ENCODE data around the gene RMDN2.
"Not testable (repeated sequence)": the region's sequence is repeated elsewhere in the genome, so short reads cannot be mapped to it uniquely, and the experiment has no call there.

The RMDN2 gene

DNA sequence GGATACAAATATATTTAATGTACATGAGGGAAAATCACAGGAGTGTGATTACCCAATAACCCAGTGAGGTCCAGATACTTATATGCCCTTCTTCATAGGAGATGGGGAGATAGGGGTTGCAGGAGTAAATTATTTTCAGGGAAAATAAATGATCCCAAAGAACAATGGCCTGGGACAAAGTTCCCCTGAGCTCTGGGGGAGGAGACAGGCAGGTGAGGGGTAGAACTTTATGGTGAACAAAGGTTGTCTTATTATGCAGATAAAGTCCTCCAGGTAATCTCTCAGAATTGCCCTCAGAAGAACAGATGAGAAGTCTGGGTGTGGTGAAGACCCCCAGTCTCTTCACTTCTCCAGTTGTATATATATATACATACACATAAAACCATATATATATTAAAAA lies 22.1 kb upstream of the RMDN2 start:
- DNase-seq = no peak

DNA sequence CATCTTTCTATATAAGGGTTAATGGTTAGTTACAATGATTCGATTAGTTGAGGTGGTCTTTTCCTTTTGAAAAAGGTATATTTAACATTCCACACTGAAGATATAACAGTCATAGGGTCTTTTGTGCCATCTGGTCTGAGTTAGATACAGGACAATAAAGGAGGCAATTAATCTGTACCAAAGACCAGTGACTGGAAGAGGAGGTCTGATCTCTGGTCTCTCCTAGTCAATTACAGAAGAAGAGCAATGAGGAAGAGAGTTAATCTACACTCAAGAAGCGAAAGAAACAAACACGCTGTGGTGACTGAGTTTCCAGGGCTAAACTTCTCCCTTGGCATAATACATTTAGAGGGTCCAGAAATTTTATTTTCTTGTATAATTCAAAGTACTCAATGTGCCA lies 20.7 kb upstream of the RMDN2 start:
- DNase-seq = no peak

DNA sequence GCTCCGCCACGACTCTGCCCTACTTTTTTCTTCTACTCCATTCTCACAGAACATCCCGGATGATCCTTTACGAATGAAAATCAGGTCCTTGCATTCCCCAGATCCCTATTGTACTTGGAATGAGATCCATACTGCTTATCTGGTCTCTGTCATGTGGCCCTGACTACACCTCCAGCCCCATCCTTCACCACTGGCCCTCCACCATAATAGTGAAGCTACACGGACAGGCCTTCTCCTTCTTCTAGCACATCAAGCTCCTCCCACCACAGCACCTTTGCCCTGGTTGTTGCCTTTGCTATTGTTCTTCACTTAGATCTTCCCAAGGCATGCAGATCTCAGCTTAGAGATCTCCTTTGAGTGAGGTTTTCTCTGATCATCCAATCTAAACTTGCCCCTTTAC lies 20.1 kb upstream of the RMDN2 start:
- no peak for DNase-seq

DNA sequence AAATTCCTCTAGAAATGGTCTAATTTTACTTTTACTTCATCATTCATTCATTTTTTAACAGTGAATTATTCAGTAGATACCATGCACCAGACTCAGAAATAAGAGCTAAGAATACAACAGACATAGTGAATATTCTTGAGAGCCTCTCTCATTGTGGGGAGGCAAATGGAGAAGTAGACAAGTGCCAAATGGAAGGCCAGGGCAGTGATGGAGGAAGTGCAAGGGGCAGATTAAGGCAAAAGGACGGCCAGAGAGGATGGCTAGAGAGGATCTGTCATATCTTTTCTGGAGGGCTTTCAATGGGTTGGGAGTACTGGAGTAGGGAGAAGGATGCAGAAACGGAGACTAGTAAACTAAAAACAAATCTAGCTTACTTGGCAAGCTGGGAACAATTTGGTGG lies 19.0 kb upstream of the RMDN2 start:
- no peak for DNase-seq

DNA sequence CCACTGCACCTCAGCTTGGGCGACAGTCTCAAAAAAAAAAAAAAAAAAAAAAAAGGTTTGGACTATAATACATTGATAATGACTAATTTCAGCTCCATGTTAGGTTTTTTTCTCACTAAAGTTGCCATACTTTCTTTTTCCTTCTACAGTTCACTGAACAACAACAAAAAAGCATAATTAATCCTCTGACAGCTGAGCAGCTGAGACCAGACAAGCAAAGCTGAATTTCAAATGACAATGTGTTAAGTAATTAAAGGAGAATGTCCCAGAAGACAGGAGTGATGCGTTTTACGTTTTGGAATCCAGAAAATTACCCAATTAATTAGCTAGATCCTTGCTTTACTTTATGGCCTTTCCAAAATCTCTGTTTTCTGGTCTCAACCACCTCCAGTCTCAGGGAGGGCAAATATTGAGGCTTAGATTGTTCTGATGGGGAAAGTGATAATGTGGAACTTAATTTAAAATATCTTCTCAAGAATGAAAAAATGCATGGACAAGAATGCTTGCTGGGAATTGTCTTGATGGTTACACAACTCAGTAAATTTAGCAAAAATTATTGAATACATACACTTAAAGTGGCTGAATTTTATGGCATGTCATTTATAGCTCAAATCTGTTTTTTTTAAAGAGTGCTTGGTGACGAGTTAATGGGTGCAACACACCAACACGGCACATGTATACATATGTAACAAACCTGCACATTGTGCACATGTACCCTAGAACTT lies 17.4 kb upstream of the RMDN2 start:
- DNase-seq = no peak

DNA sequence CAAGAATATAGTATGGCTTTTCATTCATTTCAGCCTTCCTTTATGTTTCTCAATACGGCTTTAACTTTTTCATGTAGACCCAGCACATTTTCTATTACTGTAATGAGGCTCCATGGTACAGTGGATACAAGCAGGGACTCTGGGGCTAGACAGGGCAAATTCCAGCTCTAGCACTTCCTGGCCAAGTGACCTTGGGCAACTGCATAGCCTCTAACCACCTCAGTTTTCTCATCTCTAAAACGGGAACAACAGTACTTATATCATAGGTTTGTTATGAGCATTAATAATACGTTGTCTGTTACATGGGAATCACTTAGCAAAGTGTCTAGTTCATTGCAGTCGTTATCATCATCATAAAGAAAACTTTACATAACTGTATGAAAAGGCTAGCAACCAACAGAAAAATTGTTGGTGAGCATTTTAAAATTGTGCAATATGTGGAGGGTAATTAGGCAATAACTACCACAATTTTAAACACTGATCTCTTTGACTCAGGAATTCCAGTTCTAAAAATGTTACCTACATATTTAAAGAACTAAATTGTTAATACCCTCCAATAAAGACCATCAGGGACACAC lies 13.7 kb upstream of the RMDN2 start:
- no peak for DNase-seq

DNA sequence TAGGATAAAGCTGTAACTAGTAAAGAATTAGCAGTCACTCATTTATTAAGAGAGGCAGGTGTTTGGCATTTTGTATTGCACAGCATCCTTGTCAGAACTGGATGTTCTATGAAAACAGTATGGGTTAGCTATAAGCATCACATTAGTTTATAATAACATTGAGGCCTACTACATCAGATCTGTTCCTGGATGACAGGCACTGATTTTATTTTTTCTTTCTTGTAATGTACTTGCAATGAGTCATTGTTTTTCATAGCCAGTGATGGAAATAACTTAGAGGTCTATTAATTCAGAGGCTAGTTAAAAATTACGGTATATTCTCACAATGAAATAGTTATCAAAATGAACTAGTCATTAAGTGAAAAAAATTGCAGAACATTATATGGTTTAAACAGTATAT lies 13.0 kb upstream of the RMDN2 start:
- no peak for DNase-seq

DNA sequence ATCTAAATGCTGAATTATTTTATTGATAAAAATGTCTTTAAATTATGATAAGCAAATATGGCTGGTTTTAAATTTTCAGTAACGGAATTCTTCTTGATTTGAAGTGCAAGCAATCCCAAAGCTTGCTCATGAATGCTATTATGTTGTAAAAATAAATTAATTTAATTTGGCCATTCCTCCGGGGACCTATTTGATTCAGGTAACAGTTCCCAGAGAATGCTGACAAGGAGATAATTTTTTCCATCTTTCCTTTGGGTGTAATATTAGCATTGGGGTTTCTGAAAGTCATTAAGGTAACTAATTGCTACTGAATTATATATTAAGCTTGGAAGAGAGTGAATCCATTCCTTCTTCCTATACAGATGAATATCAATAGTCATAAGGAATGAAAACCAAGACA lies 12.5 kb upstream of the RMDN2 start:
- DNase-seq = no peak

DNA sequence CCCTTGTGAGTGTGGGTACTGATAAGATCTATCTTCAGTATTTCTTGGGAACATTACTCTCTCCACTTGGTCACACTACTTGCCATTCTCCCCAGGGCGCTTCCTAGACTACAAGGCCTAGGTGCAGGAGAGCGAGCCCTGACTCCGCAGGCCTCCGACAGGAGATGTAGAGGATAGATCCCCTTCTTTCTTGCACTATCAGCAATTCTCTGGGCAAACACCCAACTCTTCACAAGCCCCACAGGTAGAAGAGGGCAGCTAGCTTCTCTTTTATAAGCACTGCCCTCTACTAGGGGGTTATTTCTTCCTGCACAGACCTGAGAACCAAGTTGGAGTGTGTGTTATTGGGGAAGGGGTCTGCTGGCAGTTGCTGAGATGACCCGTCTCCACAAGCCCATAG lies 10.7 kb upstream of the RMDN2 start:
- DNase-seq = no peak

DNA sequence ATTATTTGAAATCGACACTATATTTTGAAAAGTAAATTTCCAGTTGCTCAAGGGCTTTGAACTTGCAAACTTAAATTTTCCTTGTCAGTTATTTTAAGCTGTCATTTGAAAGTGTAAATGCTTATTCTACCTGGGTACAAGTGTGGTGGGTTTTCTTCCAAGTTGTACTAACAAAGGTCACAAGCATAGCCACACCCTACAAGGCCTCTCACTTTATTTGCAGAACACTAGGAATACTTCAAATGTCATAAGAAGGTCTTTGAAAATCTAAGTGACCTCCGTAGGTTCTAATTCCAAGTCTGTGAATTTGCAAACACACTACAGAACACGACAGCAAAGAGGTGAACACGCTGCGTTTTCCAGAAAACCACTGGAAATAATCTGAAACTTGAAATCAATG lies 9.3 kb upstream of the RMDN2 start:
- DNase-seq = no peak

DNA sequence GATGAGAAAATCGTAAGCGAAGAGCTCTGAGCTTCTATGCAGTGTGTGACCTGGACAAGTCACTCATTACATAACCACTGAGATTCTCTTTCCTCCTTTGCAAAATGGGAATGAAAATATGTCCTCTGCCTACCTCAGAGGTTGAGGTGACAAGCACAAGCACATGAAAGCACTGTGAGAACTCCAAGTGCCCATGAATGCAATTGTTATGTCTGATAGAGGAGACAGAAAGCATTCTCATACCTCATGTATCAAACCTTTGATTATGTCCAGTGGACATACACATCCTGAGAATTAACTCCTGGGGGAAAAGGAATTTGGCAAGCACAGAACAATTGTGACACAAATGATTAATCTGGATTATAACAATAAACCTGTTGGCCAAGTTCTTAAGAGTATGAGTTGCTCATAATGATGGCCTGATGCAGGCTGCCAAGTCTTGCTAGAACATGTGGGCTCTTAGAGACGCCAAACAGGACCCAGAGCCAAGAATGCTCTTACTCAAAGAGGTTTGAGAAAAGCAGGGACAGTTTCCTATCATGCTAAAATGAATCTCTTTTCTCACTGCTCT lies 8.5 kb upstream of the RMDN2 start:
- peak; percentile 77 to 93 for DNase-seq

DNA sequence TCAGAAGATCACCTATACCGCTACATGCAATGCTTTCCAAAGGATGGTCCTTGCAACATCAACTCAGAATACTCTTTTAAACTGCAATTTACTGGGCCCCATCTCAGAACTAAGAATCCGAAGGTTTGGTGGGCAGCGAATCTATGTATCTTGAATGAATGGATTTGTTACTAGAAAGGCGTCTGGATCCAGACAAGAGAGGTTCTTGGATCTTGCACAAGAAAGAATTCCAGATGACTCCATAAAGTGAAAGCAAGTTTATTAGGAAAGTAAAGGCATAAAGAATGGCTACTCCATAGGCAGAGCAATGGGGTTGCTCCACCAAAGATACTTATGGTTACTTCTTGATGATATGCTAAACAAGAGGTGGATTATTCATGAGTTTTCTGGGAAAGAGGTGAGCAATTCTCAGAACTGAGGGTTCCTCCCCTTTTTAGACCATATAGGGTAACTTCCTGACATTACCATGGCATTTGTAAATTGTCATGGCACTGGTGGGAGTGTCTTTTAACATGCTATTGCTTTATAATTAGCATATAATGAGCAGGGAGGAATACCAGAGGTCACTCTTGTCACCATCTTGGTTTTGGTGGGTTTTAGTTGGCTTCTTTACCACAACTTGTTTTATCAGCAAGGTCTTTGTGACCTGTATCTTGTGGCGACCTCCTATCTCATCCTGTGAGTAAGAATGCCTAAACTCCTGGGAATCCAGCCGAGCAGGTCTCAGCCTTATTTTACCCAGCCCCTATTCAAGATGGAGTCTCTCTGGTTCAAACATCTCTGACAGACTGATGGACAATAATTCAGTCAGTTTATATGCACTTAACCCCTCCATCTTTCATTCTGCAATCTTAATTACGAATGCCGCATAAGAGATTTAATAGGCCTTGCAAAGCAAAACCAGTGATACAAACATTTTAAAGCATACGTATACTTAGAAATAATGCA lies 7.5 kb upstream of the RMDN2 start:
- DNase-seq = no peak

DNA sequence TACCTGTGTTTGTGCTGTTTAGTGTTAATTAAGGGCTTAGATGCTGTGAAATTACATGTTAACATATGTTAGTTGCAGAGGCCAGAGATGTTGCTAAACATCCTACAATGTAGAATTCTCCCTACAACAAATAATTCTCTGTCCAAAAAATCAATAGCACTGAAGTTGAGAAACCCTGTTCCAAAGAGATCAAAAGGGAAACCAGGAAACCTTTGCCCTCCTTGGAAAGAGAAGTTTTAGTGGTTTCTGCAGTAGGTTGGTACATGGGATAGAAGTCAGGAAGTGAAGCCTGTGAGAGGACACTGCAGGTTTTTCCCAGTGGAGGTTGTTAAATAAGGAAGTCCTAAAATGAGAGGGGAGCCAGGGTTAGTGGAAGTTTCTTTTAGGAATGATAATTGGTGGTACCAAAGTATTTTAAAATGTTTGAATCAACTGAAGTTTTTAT lies 6.3 kb upstream of the RMDN2 start:
- no peak for DNase-seq

DNA sequence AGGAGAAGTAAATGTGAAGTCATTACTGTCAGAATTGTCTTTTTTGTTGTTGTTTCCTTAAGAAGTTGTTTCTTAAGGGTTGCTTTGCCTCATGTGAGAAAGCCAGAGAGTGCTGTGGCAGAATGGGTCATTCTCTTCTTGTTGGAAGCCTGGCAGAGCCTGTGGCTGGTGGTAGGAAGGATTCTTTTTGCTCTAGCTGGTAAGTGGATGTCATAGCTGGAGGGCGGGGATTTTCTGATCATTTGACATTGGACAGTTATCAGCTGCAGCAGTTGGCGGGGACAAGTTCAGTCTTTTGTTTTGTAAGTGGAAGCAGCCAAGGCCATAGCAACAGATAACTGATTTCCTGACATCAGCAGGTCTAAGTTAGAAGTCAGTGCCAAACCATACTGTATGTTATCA lies 5.5 kb upstream of the RMDN2 start:
- no peak for DNase-seq

DNA sequence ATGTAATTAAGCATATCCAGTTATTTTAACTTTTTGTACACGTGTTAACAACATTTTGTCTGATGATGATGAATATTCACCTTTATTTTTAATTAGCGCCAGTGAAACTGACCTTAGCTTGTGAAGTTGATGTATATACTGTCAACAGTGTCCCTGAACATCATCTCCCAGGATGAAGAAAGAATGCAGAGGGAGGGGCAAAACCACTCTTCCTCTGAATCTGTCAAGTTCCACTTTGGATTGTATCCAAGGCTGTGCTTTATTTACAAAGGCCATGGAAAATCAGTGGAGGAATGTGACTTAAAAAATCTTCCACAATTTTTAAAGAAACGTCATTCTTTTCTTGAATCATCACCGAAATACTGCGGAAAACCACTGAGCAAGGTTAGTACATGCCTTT lies 4.5 kb upstream of the RMDN2 start:
- no peak for DNase-seq

DNA sequence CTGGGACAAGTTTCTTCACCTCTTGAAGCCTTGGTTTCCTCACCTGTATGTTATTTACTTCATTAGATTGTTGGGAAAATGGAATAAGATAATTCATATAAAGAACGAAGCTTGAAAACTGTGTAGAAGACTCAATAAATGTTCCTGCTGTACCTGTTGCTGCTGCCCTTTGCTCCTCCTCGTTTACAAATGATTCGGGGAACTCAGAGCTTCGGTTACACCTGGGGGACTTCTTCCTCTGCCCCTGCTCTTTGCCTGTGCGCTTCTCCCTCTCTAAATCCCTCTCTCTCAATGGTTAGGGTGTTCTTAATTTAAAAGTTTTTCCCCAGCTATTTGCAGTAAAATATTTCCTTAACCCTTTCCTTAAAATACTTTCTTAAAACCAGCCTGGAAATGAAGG lies 3.3 kb upstream of the RMDN2 start:
- no peak for DNase-seq

DNA sequence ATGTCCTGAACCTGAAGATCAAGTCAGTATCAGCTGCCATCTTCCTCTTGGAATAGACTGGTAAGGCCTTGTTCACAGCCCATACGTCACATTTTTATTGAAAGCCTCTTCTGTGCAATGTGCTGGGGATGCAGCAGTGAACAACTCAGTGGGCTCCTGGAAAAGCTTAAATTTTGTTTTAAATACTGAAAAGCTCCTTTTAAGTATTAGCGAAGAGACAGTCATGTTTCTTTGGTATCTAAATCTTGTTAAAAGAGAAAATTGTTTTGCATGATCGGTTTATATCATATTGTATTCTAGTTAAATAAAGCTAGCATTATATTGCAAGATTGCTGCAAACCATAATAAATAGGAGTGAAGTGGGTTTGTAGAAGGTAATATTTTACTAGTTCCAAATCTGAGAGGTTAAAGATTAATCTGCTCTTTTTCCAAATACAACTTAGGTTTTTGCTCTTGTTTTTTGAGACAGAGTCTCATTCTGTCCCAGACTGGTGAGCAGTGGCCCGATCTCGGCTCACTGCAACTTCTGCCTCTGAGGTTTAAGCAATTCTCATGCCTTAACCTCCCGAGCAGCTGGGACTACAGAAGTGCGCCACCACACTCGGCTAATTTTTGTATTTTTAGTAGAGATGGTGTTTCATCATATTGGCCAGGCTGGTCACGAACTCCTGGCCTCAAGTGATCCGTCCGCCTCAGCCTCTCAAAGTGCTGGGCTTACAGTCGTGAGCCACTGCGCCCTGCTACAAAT lies 1.6 kb upstream of the RMDN2 start:
- no peak for DNase-seq

DNA sequence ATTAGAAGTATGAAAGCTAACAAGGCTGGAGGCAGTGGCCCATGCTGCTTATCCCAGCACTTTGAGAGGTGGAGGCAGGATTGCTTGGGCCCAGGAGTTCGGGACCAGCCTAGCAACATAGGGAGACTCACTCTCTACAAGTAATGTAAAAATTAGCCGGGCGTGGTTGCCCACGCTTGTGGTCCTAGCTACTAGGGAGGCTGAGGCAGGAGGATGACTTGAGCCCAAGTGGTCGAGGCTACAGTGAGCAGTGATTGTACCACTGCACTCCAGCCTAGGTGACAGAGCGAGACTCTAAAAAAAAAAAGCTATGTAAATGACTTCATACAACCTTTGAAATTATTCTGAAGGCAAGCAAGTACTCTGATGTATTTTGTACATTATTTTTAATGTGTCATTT lies 1.5 kb downstream of the RMDN2 start:
- DNase-seq = no peak

DNA sequence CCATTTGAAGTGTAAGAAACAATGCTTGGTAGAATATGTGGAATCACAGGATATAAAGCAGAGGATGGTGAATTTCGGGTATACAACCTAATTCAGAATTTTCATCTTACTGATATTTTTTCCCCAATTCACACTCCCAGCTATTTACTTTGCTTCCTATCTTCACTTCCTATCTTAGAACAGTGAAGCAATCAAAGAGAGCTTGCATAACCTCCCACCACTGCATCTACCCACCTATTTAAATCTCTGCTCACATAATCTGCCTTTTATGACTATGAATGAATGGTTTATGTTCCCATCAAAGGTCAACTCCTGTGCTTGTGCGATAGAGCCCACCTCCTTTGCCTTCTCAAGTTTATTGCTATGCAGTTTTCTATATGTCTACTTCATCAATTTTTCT lies 3.3 kb downstream of the RMDN2 start:
- DNase-seq = no peak

DNA sequence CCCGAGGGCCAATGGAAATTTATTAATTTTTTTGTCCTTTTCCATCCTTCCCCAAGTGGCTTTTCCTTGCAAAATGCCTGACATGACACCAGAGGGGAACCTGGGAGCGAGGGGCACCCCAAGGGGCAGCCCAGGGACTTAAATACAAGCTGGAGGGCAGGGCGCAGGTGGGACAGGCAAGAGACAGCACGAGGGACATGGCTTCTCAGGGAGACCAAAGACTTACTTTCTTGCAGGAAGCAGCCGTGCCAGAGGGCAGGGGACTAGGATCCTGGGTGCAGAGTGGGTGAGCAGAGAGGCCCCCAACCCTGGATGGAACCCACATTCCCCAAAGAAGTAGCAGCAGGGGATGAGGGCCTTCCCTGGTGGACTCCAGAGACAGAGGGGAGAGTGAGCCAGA lies 5.3 kb downstream of the RMDN2 start:
- not testable (repeated sequence) for DNase-seq

DNA sequence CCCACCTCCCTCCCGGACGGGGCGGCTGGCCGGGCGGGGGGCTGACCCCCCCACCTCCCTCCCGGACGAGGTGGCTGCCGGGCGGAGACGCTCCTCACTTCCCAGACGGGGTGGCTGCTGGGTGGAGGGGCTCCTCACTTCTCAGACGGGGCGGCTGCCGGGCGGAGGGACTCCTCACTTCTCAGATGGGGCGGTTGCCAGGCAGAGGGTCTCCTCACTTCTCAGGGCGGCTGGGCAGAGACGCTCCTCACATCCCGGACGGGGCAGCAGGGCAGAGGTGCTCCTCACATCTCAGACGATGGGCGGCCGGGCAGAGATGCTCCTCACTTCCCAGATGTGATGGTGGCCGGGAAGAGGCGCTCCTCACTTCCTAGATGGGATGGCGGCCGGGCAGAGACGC lies 7.8 kb downstream of the RMDN2 start:
- not testable (repeated sequence) for DNase-seq

DNA sequence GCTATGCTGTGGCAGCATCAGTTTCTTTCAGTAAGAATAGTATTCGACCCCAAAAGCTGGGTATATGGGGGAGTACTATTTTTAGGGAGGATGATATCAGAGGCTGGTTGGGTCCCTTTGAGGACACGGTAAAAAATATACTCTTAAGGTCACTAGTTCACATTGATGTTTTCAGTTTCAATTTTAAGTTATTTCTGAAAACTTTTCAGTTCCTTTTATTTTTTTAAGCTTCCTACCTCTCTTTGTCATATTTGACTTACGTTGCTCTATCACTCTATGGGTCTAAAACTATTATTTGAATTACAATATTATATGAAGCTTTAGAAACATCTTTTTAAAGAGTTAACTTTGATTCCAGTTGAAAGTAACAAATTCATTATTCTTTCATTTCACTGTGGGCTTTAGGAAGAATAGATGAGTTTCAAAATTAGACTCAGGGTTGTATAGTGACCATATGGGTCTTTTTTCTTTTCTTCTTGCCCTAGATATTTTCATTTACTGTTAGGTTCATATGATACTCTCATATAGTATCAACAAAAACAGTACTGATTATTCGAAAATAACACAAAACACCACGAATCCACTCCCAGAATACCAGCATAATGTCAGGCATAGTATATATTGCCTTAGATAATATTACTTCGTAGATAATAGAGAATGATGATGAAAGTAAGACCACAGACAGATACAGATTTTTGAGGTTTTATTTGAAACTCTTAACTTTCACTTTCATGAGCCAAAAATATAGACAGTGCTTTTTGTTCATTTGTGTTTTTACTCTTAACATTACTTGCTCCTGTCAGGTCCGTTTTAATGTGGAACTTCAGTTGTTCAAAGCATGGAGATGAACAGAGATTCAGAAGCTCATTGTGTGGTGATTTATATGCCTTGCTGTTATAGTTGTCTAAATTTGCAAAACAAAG lies 9.8 kb downstream of the RMDN2 start:
- DNase-seq = no peak
